ENCODE results near the gene HLF. TPM values are rescaled to one million over a fixed set of nuclear protein-coding genes. Genes with fewer than 3 reads are reported as not detected.

Gene HLF
- total and polyA plus RNA-seq, 2 donors (not counting 1 experiment from before 2014, with no cell fraction given): 0.10 TPM; not detected in 1

DNA sequence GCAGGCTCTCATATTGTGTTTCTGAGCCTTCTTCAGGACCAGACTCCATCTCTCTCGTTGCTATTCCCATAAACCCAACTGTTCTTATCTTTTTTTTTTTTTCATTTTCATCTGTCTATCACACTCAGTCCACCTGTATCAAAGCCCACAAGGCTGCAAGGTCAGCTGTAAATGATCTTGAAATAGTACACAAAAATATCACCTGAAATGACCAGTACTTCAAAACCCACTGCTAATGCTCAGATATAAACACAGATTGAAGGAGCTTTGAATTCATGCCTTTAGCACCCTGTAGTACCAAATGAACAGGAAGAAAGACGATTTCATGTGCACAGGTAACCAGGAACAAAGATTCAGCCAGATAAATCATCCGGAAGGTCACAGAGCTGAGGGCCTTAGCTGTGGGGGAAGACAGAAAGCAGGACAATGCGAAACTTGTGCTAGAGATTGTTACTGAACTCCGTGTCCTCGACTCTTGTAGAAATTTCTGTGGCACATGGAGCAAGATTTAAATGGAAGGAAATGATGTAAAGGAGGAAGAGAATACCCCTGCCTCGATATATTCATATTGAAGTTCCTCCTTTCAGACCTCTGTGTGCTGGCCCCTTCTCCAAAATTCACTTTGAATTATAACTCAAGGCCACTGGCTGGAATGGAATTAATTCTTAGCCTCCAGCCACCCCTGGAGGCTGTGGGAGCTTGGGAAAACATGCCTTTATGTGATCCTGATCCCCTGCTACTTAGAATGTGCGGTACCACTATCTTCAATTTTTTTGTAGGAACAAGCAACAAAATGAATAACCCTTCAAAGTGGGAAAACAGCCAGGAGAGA, 4.1 kb downstream of the HLF start:
- H3K9ac ChIP-seq (ENCODE audit: low read length): no peak overlapping the region
- ATAC-seq (ENCODE audit: low read depth) (no peak), DNase-seq (no peak)
- 73% methylated on average over 6 of the region's 8 CpGs for WGBS (ENCODE audit: insufficient coverage)
- TF ChIP-seq EZH2 (IDR thresholded peaks at IDR 0.05; ENCODE audit: borderline replicate concordance, insufficient read depth, low read depth, low read length, poor library complexity, severe bottlenecking): no peak
- no peak for TF ChIP-seq CTCF (IDR thresholded peaks at IDR 0.05)
- H3K4me1 ChIP-seq (ENCODE audit: control insufficient read depth in 2 of 2, insufficient read depth in 2 of 2, low read length in 2 of 2): peaks cover 20 to 22% of the 10 kb centered on the region in 2 donors
- no peaks in the 10 kb centered on the region for H3K36me3 ChIP-seq (replicated peaks in 1 of 2; ENCODE audit: control extremely low read depth in 1 of 2, control insufficient read depth in 1 of 2, extremely low read depth in 1 of 2, insufficient read depth in 2 of 2, low read length in 1 of 2)
- CTCF ChIA-PET: no interaction called here
- H3K79me2 ChIP-seq (ENCODE audit: control insufficient read depth, insufficient read depth, low read length): no peaks in the 10 kb centered on the region
- Mint-ChIP-seq H3K4me1 (peaks cover 18% of the 10 kb centered on the region), H3K9me3 (ENCODE audit: insufficient read depth) (no peaks in the 10 kb centered on the region), H3K27me3 (peaks cover 77% of the 10 kb centered on the region), H3K4me3 (no peak overlapping the region), H3K27ac (no peak overlapping the region)
- H3K9me3 ChIP-seq (ENCODE audit: control extremely low read depth in 1 of 3, control insufficient read depth in 2 of 3, insufficient read depth in 1 of 3, low read length in 2 of 3): peaks cover 0 to 28% (median 0%) of the 10 kb centered on the region in 3 donors
- POLR2A ChIA-PET: no interaction called here
- H3K4me3 ChIP-seq (ENCODE audit: control extremely low read depth in 1 of 5, extremely low read depth in 1 of 5, insufficient read depth in 1 of 5, low read depth in 2 of 5, low read length in 4 of 5): no peak overlapping the region
- intact Hi-C loops (cut with micrococcal nuclease): loop anchor here (10.0 kb wide), 1 partner anchor 304 kb away; the partner anchor contains the start of genes COX11 and STXBP4
- no peak overlapping the region for H3K4me2 ChIP-seq (replicated peaks; ENCODE audit: low read depth, low read length, poor library complexity, severe bottlenecking)
- H3K27ac ChIP-seq (ENCODE audit: low read length in 2 of 2): no peak overlapping the region
- H3K27me3 ChIP-seq (replicated peaks in 1 of 4; ENCODE audit: control extremely low read depth in 1 of 4, control insufficient read depth in 3 of 4, insufficient read depth in 4 of 4, low read length in 3 of 4): peaks cover 0 to 67% (median 43%) of the 10 kb centered on the region in 4 experiments
- no peak overlapping the region for H2AFZ ChIP-seq (ENCODE audit: insufficient read depth, low read depth, low read length, poor library complexity, severe bottlenecking)
- no peaks in the 10 kb centered on the region for H4K20me1 ChIP-seq (ENCODE audit: control insufficient read depth, insufficient read depth, low read length, poor library complexity, severe bottlenecking)

- ChIA-PET POLR2A (no interaction called here), CTCF (no interaction called here)
- Histone ChIP-seq H3K4me2 (replicated peaks; ENCODE audit: low read depth, low read length, poor library complexity, severe bottlenecking) (no peak overlapping the region), H3K4me1 (ENCODE audit: control insufficient read depth in 2 of 2, insufficient read depth in 2 of 2, low read length in 2 of 2) (peaks cover 11 to 14% of the 10 kb centered on the region in 2 donors), H3K9ac (ENCODE audit: low read length) (no peak overlapping the region), H3K79me2 (ENCODE audit: control insufficient read depth, insufficient read depth, low read length) (no peaks in the 10 kb centered on the region), H3K36me3 (replicated peaks in 1 of 2; ENCODE audit: control extremely low read depth in 1 of 2, control insufficient read depth in 1 of 2, extremely low read depth in 1 of 2, insufficient read depth in 2 of 2, low read length in 1 of 2) (no peaks in the 10 kb centered on the region), H3K27ac (ENCODE audit: low read length in 2 of 2) (no peak overlapping the region), H3K9me3 (ENCODE audit: control extremely low read depth in 1 of 3, control insufficient read depth in 2 of 3, insufficient read depth in 1 of 3, low read length in 2 of 3) (peaks cover 0 to 17% (median 0%) of the 10 kb centered on the region in 3 donors), H3K4me3 (ENCODE audit: control extremely low read depth in 1 of 5, extremely low read depth in 1 of 5, insufficient read depth in 1 of 5, low read depth in 2 of 5, low read length in 4 of 5) (no peak overlapping the region), H2AFZ (ENCODE audit: insufficient read depth, low read depth, low read length, poor library complexity, severe bottlenecking) (no peak overlapping the region), H4K20me1 (ENCODE audit: control insufficient read depth, insufficient read depth, low read length, poor library complexity, severe bottlenecking) (no peaks in the 10 kb centered on the region), H3K27me3 (replicated peaks in 1 of 4; ENCODE audit: control extremely low read depth in 1 of 4, control insufficient read depth in 3 of 4, insufficient read depth in 4 of 4, low read length in 3 of 4) (peaks cover 0 to 65% (median 36%) of the 10 kb centered on the region in 4 experiments)
- Mint-ChIP-seq H3K27me3 (peaks cover 80% of the 10 kb centered on the region), H3K9me3 (ENCODE audit: insufficient read depth) (no peaks in the 10 kb centered on the region), H3K4me1 (peaks cover 10% of the 10 kb centered on the region), H3K27ac (no peak overlapping the region), H3K4me3 (no peak overlapping the region)
- intact Hi-C loops (cut with micrococcal nuclease): loop anchor here (10.0 kb wide), 1 partner anchor 305 kb away; the partner anchor contains the start of genes COX11 and STXBP4
- no peak for DNase-seq
- ATAC-seq (ENCODE audit: low read depth): no peak
- TF ChIP-seq CTCF (IDR thresholded peaks at IDR 0.05) (no peak), EZH2 (IDR thresholded peaks at IDR 0.05; ENCODE audit: borderline replicate concordance, insufficient read depth, low read depth, low read length, poor library complexity, severe bottlenecking) (no peak)
Observed at GRCh38 chr17:55269894-55270293, 5.1 kb downstream of the HLF start.
